WTC11 (cell line): ENCODE data around the gene TCEA2. TPM values are rescaled to one million over a fixed set of nuclear protein-coding genes. Genes with fewer than 3 reads are reported as not detected.
A peak's percentile ranks its signal among the peaks of the same experiment; 100 is the strongest.

Experiments
- ATAC-seq: fragments of 200-7000 bp; cut with Tn5 transposase; 2 replicates; pipeline ENCODE4 v1.10.0; 2021; ENCODE audit warnings: mild to moderate bottlenecking, moderate library complexity
- Bru-seq: library from RNA; stranded (reverse); fragments of 400-500 nt; gene quantifications from one replicate; lab custom pipeline; 2021; lab: Mats Ljungman, UMichigan
- CTCF ChIA-PET: fragments of 300-600 bp; sonication (Branson Sonifier 250); formaldehyde crosslinking; loops from one replicate; lab custom pipeline; 2021; ENCODE audit warnings: antibody characterized with exemption; lab: Charles Lee
- POLR2A ChIA-PET: fragments of 350-600 bp; sonication (Branson Sonifier 250); formaldehyde crosslinking; loops from one replicate; lab custom pipeline; 2021; ENCODE audit warnings: antibody characterized with exemption; lab: Charles Lee
- DNase-seq: peaks from one replicate; pipeline ENCODE4 v3.0.0; 2021; ENCODE audit warnings: low spot score
- H3K27ac Mint-ChIP-seq: 2 replicates; pipeline ENCODE4 v1.8.0; 2021; ENCODE audit warnings: mixed read lengths
- H3K27me3 Mint-ChIP-seq: 2 replicates; pipeline ENCODE4 v1.8.0; 2021; ENCODE audit warnings: low read depth, mild to moderate bottlenecking, moderate library complexity, mixed read lengths
- H3K36me3 Mint-ChIP-seq: 2 replicates; pipeline ENCODE4 v1.8.0; 2021; ENCODE audit warnings: mixed read lengths
- H3K4me1 Mint-ChIP-seq: 2 replicates; pipeline ENCODE4 v1.8.0; 2022; ENCODE audit warnings: mixed read lengths
- H3K4me3 Mint-ChIP-seq: 2 replicates; pipeline ENCODE4 v1.8.0; 2021; ENCODE audit warnings: mild to moderate bottlenecking, moderate library complexity, mixed read lengths
- H3K9me3 Mint-ChIP-seq: 2 replicates; pipeline ENCODE4 v1.8.0; 2021; ENCODE audit warnings: mixed read lengths
- CREM ChIP-seq: sonication (generic); formaldehyde crosslinking; IDR thresholded peaks from 2 replicates; pipeline ENCODE4 v1.8.1; 2022; ENCODE audit warnings: mild to moderate bottlenecking, missing genetic modification reagents, moderate library complexity
- FOXK1 ChIP-seq: sonication (generic); formaldehyde crosslinking; IDR thresholded peaks from 2 replicates; pipeline ENCODE4 v1.8.0; 2022; ENCODE audit warnings: mild to moderate bottlenecking, moderate library complexity, missing genetic modification reagents
- GABPB1 ChIP-seq: sonication (generic); formaldehyde crosslinking; IDR thresholded peaks from 2 replicates; pipeline ENCODE4 v1.8.1; 2023; ENCODE audit warnings: mild to moderate bottlenecking, missing genetic modification reagents
- MXD4 ChIP-seq: fragments of 250-450 bp; sonication (Bioruptor Pico); IDR thresholded peaks from 2 replicates; pipeline ENCODE4 v1.8.0; 2021; ENCODE audit warnings: mild to moderate bottlenecking, moderate library complexity, borderline replicate concordance
- NFATC4 ChIP-seq: fragments of 250-450 bp; sonication (Bioruptor Pico); IDR thresholded peaks from 2 replicates; pipeline ENCODE4 v1.9.0; 2021; ENCODE audit warnings: mild to moderate bottlenecking
- SOX15 ChIP-seq: fragments of 250-450 bp; sonication (Bioruptor Pico); IDR thresholded peaks from 2 replicates; pipeline ENCODE4 v1.9.0; 2021; ENCODE audit warnings: mild to moderate bottlenecking
- SP1 ChIP-seq: sonication (generic); formaldehyde crosslinking; conservative IDR thresholded peaks from 2 replicates; pipeline ENCODE4 v1.8.1; 2022; ENCODE audit warnings: missing genetic modification reagents
- TEAD1 ChIP-seq: sonication (generic); formaldehyde crosslinking; IDR thresholded peaks from 2 replicates; pipeline ENCODE4 v1.8.0; 2022; ENCODE audit warnings: mild to moderate bottlenecking, missing genetic modification reagents
- ZNF219 ChIP-seq: sonication (generic); formaldehyde crosslinking; IDR thresholded peaks from 2 replicates; pipeline ENCODE4 v1.8.0; 2023; ENCODE audit warnings: missing genetic modification reagents, mild to moderate bottlenecking, borderline replicate concordance
- ZNF423 ChIP-seq: fragments of 250-450 bp; sonication (Bioruptor Pico); IDR thresholded peaks from 2 replicates; pipeline ENCODE4 v2.1.2; 2022; ENCODE audit warnings: mild to moderate bottlenecking, moderate library complexity
- long read RNA-seq, 3 experiments: library from RNA in 1 of 3; library from capped mRNA in 1 of 3; library from polyadenylated mRNA in 1 of 3; unstranded in 2 of 3; stranded (forward) in 1 of 3; transcript quantifications; one replicate each; pipeline ENCODE4 v2.0.0, GENCODE V29; 2021
- total RNA-seq: library from RNA; stranded (reverse); gene quantifications from 3 replicates; pipeline ENCODE4 v1.2.3, GENCODE V29; 2021
- TF ChIP-seq, protein P1 (sequence below): fragments of 250-450 bp; sonication (Bioruptor Pico); IDR thresholded peaks from 2 replicates; pipeline ENCODE4 v1.8.0; 2021; ENCODE audit warnings: mild to moderate bottlenecking
- TF ChIP-seq, protein P2 (sequence below): fragments of 200-600 bp; IDR thresholded peaks from 2 replicates; pipeline ENCODE4 v1.8.0; 2022; ENCODE audit warnings: antibody characterized with exemption
- TF ChIP-seq, protein P3 (sequence below): sonication (generic); formaldehyde crosslinking; IDR thresholded peaks from 2 replicates; pipeline ENCODE4 v1.8.1; 2022; ENCODE audit warnings: mild to moderate bottlenecking, moderate library complexity, missing genetic modification reagents
- TF ChIP-seq, protein P4 (sequence below): sonication (generic); formaldehyde crosslinking; IDR thresholded peaks from 2 replicates; pipeline ENCODE4 v1.8.1; 2023; ENCODE audit warnings: mild to moderate bottlenecking, missing genetic modification reagents, moderate library complexity
- TF ChIP-seq, protein P5 (sequence below): sonication (generic); formaldehyde crosslinking; IDR thresholded peaks from 2 replicates; pipeline ENCODE4 v1.8.0; 2023; ENCODE audit warnings: missing genetic modification reagents
- TF ChIP-seq, protein P6 (sequence below): sonication (generic); formaldehyde crosslinking; IDR thresholded peaks from 2 replicates; pipeline ENCODE4 v1.8.0; 2022; ENCODE audit warnings: mild to moderate bottlenecking, missing genetic modification reagents
- TF ChIP-seq, protein P7 (sequence below): sonication (generic); formaldehyde crosslinking; IDR thresholded peaks from 2 replicates; pipeline ENCODE4 v1.8.0; 2022; ENCODE audit warnings: mild to moderate bottlenecking, missing genetic modification reagents

TCEA2 gene
- total RNA-seq = 55.8 to 63.6 TPM (median 63.5 TPM) in 3 replicates
- percentile 44 among the genes with signal in this experiment for Bru-seq, nascent RNA
- long read RNA-seq, experiment 1, transcript TCEA2-202 (10 exons, 1,235 nt) = major isoform, 76 of 136 reads
- long read RNA-seq, experiment 1, partial matches to known transcripts = 7 of 136 reads
- long read RNA-seq, experiment 1, other reads (novel, unspliced or antisense) = 51 of 136 reads
- long read RNA-seq, experiment 2, transcript TCEA2-202 (10 exons, 1,235 nt) = major isoform, 10 of 51 reads
- long read RNA-seq, experiment 2, partial matches to known transcripts = 3 of 51 reads
- long read RNA-seq, experiment 2, other reads (novel, unspliced or antisense) = 34 of 51 reads
- long read RNA-seq, experiment 3, partial matches to known transcripts = 0 of 3 reads
- long read RNA-seq, experiment 3, other reads (novel, unspliced or antisense) = 1 of 3 reads

DNA sequence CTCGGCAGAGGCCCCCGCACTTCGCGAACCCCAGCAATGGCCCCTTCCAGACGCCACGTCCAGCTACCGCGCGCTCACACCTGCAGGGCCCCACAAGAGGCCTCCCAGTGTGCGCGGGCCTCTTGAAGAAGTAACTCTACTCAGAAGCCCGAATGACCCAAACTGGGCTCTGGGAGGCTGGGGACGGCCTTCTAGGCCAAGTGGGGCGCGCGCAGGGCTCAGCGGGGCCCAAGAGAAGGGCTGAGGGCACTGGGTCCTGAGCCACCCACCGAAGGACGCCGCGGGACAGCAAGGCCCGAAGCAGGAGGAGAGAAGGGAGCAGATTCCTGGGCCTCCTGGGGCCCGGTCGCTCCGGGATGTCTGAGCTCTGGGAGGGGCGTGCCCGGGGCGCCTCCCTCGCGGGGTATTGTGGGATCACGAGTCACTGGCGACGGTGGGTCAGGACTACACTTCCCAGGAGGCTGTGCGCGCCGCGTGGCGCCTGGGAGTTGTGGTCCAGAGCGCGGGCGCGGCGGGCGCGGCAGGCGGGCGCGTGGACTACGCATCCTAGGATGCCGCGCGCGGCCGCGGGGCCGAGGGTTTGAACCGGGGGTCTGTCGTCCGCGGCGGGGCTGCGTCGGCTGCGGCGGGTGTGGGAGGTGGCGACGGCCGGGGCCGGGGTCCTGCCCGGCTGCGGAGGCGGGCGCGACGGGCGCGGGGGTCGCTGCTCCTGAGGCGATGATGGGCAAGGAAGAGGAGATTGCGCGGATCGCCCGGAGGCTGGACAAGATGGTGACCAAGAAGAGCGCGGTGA lies at the start of gene TCEA2:
Gene TCEA2 (plus strand): TSS at position 603 of the 793 bp plus-strand sequence. CDS start 115 bp downstream, at position 718.
- ChIA-PET CTCF (interaction anchor here (0.6 to 3.0 kb wide), 12 partner anchors 9 to 525 kb away, joined by 3 to 18 read pairs (median 5); partner anchors contain the start of genes OPRL1, PRPF6, PTK6 and RGS19), POLR2A (no interaction called here)
- DNase-seq (peak; percentile 95), ATAC-seq (peak; percentile 84)
- no peak within 1 kb of the TSS; the same call in 1 of the 2 replicates for H3K27ac Mint-ChIP-seq
- TF ChIP-seq ZNF219 (CRISPR knock-in tag) = no peak
- TF ChIP-seq, protein P1, sequence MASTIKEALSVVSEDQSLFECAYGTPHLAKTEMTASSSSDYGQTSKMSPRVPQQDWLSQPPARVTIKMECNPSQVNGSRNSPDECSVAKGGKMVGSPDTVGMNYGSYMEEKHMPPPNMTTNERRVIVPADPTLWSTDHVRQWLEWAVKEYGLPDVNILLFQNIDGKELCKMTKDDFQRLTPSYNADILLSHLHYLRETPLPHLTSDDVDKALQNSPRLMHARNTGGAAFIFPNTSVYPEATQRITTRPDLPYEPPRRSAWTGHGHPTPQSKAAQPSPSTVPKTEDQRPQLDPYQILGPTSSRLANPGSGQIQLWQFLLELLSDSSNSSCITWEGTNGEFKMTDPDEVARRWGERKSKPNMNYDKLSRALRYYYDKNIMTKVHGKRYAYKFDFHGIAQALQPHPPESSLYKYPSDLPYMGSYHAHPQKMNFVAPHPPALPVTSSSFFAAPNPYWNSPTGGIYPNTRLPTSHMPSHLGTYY = no peak
- TF ChIP-seq, protein P2, sequence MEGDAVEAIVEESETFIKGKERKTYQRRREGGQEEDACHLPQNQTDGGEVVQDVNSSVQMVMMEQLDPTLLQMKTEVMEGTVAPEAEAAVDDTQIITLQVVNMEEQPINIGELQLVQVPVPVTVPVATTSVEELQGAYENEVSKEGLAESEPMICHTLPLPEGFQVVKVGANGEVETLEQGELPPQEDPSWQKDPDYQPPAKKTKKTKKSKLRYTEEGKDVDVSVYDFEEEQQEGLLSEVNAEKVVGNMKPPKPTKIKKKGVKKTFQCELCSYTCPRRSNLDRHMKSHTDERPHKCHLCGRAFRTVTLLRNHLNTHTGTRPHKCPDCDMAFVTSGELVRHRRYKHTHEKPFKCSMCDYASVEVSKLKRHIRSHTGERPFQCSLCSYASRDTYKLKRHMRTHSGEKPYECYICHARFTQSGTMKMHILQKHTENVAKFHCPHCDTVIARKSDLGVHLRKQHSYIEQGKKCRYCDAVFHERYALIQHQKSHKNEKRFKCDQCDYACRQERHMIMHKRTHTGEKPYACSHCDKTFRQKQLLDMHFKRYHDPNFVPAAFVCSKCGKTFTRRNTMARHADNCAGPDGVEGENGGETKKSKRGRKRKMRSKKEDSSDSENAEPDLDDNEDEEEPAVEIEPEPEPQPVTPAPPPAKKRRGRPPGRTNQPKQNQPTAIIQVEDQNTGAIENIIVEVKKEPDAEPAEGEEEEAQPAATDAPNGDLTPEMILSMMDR = no peak
- TF ChIP-seq SP1 = peak; percentile 89
- TF ChIP-seq, protein P3, sequence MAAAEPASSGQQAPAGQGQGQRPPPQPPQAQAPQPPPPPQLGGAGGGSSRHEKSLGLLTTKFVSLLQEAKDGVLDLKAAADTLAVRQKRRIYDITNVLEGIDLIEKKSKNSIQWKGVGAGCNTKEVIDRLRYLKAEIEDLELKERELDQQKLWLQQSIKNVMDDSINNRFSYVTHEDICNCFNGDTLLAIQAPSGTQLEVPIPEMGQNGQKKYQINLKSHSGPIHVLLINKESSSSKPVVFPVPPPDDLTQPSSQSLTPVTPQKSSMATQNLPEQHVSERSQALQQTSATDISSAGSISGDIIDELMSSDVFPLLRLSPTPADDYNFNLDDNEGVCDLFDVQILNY (CRISPR knock-in tag) = peak; percentile 76; the same call in 1 of the 2 replicates
- TF ChIP-seq CREM (CRISPR knock-in tag) = peak; percentile 49; the same call in 1 of the 2 replicates
- TF ChIP-seq, protein P4, sequence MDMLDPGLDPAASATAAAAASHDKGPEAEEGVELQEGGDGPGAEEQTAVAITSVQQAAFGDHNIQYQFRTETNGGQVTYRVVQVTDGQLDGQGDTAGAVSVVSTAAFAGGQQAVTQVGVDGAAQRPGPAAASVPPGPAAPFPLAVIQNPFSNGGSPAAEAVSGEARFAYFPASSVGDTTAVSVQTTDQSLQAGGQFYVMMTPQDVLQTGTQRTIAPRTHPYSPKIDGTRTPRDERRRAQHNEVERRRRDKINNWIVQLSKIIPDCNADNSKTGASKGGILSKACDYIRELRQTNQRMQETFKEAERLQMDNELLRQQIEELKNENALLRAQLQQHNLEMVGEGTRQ (CRISPR knock-in tag) = peak; percentile 82
- peak; percentile 63 for TF ChIP-seq GABPB1 (CRISPR knock-in tag)
- TF ChIP-seq, protein P5, sequence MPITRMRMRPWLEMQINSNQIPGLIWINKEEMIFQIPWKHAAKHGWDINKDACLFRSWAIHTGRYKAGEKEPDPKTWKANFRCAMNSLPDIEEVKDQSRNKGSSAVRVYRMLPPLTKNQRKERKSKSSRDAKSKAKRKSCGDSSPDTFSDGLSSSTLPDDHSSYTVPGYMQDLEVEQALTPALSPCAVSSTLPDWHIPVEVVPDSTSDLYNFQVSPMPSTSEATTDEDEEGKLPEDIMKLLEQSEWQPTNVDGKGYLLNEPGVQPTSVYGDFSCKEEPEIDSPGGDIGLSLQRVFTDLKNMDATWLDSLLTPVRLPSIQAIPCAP (CRISPR knock-in tag) = no peak
- peak; percentile 81 for TF ChIP-seq ZNF423 (CRISPR knock-in tag)
- TF ChIP-seq MXD4 = no peak
- TF ChIP-seq TEAD1 (CRISPR knock-in tag) = peak; percentile 38; the same call in 1 of the 2 replicates
- TF ChIP-seq, protein P6, sequence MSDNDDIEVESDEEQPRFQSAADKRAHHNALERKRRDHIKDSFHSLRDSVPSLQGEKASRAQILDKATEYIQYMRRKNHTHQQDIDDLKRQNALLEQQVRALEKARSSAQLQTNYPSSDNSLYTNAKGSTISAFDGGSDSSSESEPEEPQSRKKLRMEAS = peak; percentile 31; the same call in 1 of the 2 replicates
- no peak for TF ChIP-seq SOX15
- TF ChIP-seq NFATC4 (CRISPR knock-in tag) = no peak
- TF ChIP-seq, protein P7, sequence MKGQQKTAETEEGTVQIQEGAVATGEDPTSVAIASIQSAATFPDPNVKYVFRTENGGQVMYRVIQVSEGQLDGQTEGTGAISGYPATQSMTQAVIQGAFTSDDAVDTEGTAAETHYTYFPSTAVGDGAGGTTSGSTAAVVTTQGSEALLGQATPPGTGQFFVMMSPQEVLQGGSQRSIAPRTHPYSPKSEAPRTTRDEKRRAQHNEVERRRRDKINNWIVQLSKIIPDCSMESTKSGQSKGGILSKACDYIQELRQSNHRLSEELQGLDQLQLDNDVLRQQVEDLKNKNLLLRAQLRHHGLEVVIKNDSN (CRISPR knock-in tag) = peak; percentile 66; the same call in 1 of the 2 replicates
- TF ChIP-seq FOXK1 = peak; percentile 70; the same call in 1 of the 2 replicates
- no peaks in the 10 kb centered on the region for H3K9me3 Mint-ChIP-seq
- H3K4me1 Mint-ChIP-seq = peaks cover 31% of the 10 kb centered on the region
- H3K27me3 Mint-ChIP-seq = peaks cover 7% of the 10 kb centered on the region
- no peaks in the 10 kb centered on the region for H3K36me3 Mint-ChIP-seq
- H3K4me3 Mint-ChIP-seq = peak within 1 kb of the TSS; percentile 82
